ENCODE results near the gene REX1BD.
"Not testable (repeated sequence)": the region's sequence is repeated elsewhere in the genome, so short reads cannot be mapped to it uniquely, and the experiment has no call there.

The REX1BD gene

DNA sequence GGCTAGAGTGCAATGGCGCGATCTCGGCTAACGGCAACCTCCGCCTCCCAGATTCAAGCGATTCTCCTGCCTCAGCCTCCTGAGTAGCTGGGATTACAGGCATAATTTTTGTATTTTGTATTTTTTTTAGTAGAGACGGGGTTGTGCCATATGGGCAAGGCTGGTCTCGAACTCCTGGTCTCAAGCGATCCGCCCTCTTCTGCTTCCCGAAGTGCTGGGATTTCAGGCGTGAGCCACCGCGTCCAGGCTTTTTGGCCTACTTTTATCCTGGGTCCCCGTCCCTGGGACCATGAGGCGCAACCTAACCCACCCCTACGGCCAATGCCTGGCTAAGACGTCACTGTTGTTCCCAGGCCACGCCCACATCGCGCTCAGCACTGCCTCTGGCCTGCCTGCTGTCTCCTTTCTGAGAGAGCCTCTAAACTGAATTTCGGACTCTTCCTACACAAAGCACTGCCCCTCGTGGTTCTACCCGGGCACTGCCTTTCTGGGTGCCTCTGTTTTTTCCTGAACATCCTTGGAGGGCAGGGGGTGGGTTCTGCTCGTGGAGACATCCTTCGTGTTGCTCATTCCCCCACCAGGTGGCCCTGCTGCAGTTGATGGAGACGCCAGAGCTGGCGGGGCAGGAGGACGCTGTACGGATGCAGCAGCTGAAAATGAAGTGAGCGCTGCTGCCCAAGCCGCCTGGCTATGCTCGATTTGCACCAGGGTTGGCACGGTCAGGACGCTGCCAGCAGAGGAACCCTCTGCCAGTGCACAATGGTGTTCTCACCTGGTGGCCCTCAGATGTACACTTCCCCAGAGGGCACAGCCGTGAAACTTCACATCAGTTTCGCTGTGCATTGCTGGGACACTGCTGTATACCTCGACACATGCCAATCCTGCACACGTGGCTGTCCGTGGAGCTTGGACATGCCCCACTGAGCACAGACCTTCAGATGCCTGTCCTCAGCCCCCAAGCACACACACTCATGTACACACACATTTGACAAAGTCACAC lies 2.0 kb downstream of the REX1BD start:
- H3K27ac Mint-ChIP-seq = peak overlapping the region; percentile 84
- no peaks in the 10 kb centered on the region for H3K9me3 Mint-ChIP-seq
- peak overlapping the region; percentile 91 for H3K4me3 Mint-ChIP-seq
- H3K27me3 Mint-ChIP-seq (ENCODE audit: low read depth) = peaks cover 6% of the 10 kb centered on the region
- H3K36me3 Mint-ChIP-seq (ENCODE audit: low read depth) = peaks cover 14% of the 10 kb centered on the region
- no peak for DNase-seq (ENCODE audit: low spot score)
- peaks cover 22% of the 10 kb centered on the region for H3K4me1 Mint-ChIP-seq (ENCODE audit: low read depth)

DNA sequence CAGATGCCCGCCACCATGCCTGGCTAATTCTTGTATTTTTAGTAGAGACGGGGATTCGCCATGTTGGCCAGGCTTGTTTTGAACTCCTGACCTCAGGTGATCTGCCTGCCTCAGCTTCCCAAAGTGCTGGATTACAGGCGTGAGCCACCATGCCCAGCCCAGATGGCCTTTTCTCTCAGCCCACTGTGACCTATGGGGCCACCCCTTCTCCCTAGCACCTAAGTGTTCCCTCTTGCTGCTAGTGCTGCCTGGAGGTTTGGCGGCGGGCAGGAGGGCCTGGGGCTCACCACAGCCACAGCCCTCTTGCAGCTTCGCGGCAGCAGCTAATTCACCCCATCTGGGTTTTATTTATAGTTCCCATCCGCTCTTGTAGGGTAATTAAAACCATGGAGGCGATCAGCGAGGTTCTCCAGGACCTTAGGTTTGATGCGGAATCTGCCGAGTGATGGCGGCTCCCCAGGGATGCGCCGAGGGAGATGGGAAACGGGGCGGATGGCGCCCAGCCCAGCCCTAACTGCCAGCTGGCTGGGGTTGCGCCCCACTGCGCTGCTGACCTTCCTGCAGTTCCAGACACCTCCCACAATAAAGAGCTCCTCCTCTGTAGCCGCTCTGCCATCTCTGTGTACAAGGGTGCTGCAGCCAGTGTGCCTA lies 3.3 kb downstream of the REX1BD start:
- Mint-ChIP-seq H3K27ac (no peak overlapping the region), H3K36me3 (ENCODE audit: low read depth) (peaks cover 14% of the 10 kb centered on the region), H3K27me3 (ENCODE audit: low read depth) (peaks cover 15% of the 10 kb centered on the region), H3K4me3 (peak overlapping the region; percentile 43), H3K4me1 (ENCODE audit: low read depth) (peaks cover 22% of the 10 kb centered on the region), H3K9me3 (no peaks in the 10 kb centered on the region)
- no peak for DNase-seq (ENCODE audit: low spot score)

DNA sequence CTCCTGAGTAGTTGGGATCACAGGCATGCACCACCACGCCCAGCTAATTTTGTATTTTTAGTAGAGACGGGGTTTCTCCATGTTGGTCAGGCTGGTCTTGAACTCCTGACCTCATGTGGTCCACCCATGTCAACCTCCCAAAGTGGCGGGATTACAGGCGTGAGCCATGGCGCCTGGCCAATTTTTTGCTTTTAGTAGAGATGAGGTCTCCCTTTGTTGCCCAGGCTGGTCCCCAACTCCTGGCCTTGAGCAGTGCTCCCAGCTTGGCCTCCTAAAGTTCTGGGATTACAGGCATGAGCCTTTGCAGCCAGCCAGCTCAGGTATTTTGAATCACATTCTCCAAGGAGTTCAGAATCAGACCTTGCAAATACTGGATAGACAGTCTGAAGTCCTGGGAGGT lies 4.1 kb downstream of the REX1BD start:
- peaks cover 20% of the 10 kb centered on the region for H3K4me1 Mint-ChIP-seq (ENCODE audit: low read depth)
- H3K27me3 Mint-ChIP-seq (ENCODE audit: low read depth) = peaks cover 17% of the 10 kb centered on the region
- not testable (repeated sequence) for DNase-seq (ENCODE audit: low spot score); H3K27ac Mint-ChIP-seq; H3K4me3 Mint-ChIP-seq; H3K9me3 Mint-ChIP-seq
- peaks cover 14% of the 10 kb centered on the region for H3K36me3 Mint-ChIP-seq (ENCODE audit: low read depth)

DNA sequence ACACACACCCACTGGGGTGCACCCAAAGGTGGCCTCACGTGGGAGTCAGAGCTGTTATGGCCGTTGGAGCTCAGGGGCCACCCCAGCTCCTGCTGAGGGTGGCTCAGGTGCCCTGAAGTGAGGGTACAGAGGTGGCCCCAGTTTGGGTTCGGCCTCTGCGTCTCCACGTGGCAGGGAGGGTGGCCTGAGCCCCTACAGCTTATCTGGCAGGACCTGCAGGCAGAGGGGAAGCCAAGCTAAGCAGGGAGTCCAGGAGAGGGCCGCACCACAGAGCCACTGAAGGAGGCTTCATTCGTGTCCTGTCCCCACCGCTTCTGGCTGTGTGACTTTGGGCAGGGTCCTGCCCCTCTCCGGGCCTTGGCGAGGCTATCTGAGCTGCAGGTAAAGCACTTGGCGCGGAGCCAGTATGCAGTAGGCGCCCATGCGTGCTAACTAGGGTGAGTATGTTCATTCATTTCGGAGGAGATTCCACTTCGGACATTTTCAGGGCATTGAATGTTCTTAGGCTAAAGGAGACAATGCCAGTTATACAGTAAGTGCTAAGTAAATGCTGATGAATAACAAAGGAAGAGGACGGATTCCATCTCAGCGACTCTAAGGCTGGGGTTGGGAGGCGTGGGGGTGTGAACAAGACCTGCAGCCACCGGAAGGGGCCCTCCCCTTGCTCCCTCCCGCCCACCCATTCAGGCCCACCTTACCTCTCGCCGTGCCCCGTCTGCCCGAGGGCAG lies 4.9 kb downstream of the REX1BD start:
- no peak for DNase-seq (ENCODE audit: low spot score)
- Mint-ChIP-seq H3K27me3 (ENCODE audit: low read depth) (peaks cover 17% of the 10 kb centered on the region), H3K27ac (no peak overlapping the region), H3K4me3 (peak overlapping the region; percentile 10), H3K9me3 (no peaks in the 10 kb centered on the region), H3K36me3 (ENCODE audit: low read depth) (peaks cover 14% of the 10 kb centered on the region), H3K4me1 (ENCODE audit: low read depth) (peaks cover 13% of the 10 kb centered on the region)

DNA sequence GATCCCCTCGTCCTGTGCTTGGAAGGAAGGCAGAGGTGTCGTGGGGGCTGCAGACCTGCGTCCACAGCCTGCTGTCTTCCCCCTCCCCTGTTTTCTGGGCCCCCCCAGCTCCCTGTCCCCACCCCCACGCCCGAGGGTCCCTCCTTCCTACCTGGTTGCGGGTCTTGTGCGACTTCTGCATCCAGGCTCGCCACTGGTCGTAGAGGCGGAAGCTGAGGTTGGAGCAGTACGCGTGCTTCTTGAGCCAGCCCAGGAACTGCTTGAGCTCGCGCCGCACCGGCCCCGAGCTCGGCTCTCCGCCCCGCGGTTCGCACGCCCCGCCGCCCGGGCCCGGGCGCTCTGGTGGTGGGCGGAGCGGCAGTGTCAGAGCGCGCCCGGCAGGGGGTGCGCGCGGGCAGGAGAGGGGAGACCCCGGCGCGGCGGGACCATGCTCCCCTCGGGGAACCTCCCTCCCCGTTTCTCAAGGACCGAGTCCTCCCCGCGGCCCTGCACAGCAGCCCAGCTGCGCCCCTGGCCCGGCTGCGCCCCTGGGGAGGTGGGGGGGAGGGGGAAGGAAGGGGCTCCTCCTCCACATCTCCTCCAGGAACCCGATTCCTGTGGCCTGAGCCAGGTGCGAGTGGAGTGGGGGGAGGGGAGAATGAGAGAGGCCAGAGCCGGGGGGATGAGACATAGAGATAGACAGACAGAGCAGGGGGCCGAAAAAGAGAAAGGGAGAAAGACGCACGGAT lies 5.7 kb downstream of the REX1BD start:
- no peaks in the 10 kb centered on the region for H3K9me3 Mint-ChIP-seq
- DNase-seq (ENCODE audit: low spot score) = peak; percentile 70
- peaks cover 13% of the 10 kb centered on the region for H3K4me1 Mint-ChIP-seq (ENCODE audit: low read depth)
- H3K4me3 Mint-ChIP-seq = peak overlapping the region; percentile 55
- H3K27ac Mint-ChIP-seq = peak overlapping the region; percentile 34
- peaks cover 17% of the 10 kb centered on the region for H3K27me3 Mint-ChIP-seq (ENCODE audit: low read depth)
- H3K36me3 Mint-ChIP-seq (ENCODE audit: low read depth) = peaks cover 14% of the 10 kb centered on the region

DNA sequence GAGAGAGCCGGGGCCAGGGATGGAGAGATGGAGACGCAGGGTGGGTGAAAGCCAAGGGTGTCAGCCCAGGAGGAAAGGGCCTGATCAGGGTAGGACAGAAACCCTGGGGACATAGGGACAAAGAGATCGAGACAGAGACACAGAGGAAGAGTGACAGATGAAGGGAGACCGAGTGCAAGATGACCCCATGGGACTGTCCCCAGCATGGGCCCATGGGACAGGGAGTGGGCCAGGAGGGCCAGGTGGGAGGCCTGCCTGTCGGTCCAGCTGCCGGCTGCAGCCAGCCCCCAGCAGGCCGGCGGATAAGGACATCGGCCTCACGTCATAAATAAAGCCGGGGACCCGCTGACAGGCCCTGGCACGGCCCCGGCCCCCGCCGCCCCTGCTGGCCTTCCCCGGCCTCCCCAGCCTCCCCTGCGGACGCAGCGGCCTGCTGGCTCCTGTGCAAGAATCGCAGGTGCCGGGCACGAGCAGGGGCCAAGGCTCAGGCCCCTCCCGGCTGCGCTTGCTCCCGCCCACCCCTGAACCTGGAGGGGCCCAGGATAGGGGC lies 6.3 kb downstream of the REX1BD start:
- Mint-ChIP-seq H3K27ac (peak overlapping the region; percentile 34), H3K9me3 (no peaks in the 10 kb centered on the region), H3K4me1 (ENCODE audit: low read depth) (peaks cover 9% of the 10 kb centered on the region), H3K36me3 (ENCODE audit: low read depth) (peaks cover 11% of the 10 kb centered on the region), H3K4me3 (peak overlapping the region; percentile 55), H3K27me3 (ENCODE audit: low read depth) (peaks cover 17% of the 10 kb centered on the region)
- no peak for DNase-seq (ENCODE audit: low spot score)

DNA sequence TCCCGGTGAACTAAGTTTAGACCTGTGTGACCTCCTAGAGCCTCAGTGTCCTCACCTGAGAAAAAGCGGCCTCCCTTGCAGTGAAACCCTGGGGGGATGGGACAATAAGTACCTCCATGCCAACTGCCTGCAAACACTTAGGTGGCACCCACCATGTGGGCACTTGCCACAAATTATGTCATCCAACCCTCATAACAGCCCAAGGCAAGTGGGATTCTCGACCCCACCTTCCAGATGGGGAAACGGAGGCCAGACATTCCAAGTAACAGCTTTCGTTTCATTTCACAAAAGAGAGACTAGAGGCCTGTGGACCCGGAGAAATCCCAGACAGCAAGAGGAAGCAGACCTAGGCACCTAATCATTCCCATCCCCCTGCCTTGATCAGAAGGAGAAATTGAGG lies 6.9 kb downstream of the REX1BD start:
- peaks cover 17% of the 10 kb centered on the region for H3K27me3 Mint-ChIP-seq (ENCODE audit: low read depth)
- peaks cover 6% of the 10 kb centered on the region for H3K36me3 Mint-ChIP-seq (ENCODE audit: low read depth)
- H3K27ac Mint-ChIP-seq = no peak overlapping the region
- peaks cover 7% of the 10 kb centered on the region for H3K4me1 Mint-ChIP-seq (ENCODE audit: low read depth)
- H3K9me3 Mint-ChIP-seq = no peaks in the 10 kb centered on the region
- H3K4me3 Mint-ChIP-seq = peak overlapping the region; percentile 36
- DNase-seq (ENCODE audit: low spot score) = no peak

DNA sequence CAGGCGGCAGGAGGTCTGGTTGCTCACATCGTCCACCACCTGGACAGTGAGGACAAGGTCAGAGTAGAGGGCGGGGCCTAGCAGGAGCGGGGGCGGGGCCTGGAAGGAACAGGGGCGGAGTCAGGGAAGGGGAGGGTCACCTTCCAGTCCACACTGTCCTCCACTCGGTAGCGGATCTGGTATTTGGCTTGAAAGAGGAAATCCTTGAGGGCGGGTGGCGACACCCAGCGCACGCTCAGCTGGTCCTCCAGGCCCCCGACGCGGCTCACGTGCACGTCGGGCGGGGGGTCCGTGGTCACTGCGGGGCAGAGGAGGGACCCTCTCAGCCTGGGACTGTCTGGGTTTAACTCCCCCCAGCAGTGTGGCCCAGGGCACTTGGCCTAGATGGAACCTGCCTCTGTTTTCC lies 8.2 kb downstream of the REX1BD start:
- no peak overlapping the region for H3K4me3 Mint-ChIP-seq
- DNase-seq (ENCODE audit: low spot score) = no peak
- H3K36me3 Mint-ChIP-seq (ENCODE audit: low read depth) = no peaks in the 10 kb centered on the region
- H3K27ac Mint-ChIP-seq = no peak overlapping the region
- peaks cover 17% of the 10 kb centered on the region for H3K27me3 Mint-ChIP-seq (ENCODE audit: low read depth)
- no peaks in the 10 kb centered on the region for H3K9me3 Mint-ChIP-seq
- peaks cover 7% of the 10 kb centered on the region for H3K4me1 Mint-ChIP-seq (ENCODE audit: low read depth)

DNA sequence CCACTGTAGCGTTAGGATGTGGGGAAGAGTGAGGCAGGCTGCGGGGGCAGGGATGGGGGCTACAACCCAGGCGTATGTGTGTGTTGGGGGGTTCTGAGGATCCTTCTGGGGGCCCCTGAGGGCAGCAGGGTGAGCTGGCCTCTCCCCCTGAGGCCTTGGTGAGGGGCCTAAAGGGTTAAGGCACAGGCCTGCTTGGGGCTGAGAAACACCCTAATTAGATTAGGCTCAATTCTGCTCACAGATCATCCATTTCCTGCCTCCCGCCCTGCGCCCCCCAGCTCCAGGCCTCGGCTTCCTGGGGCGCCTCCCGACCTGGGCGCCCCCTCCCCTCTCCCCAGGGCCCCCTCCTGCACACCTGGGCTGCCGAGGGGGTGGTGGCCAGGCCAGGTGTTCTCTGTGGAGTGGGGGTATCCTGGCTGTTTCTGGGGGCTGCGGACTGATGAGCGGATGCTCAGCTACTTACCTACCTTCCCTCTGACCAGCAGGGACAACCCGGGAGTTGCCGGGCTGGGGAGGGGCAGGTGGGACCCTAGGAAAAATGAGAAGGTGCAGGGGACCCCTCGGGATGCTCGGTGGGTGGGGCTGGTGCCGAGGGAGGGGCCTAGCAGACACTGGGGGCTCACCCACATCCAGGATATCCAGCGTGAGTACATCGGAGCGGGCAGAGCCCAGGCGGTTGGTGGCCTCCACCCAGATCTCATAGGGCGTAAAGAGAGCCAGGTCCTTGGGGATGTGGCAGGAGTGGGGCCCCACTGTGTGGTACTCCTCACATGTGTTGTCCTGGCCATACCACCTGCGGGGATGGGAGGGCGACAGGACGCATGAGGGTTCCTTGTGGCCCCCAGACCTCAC lies 9.4 kb downstream of the REX1BD start:
- Mint-ChIP-seq H3K4me3 (no peak overlapping the region), H3K9me3 (no peaks in the 10 kb centered on the region), H3K27me3 (ENCODE audit: low read depth) (peaks cover 26% of the 10 kb centered on the region), H3K36me3 (ENCODE audit: low read depth) (no peaks in the 10 kb centered on the region), H3K27ac (no peak overlapping the region), H3K4me1 (ENCODE audit: low read depth) (peaks cover 7% of the 10 kb centered on the region)
- no peak for DNase-seq (ENCODE audit: low spot score)

DNA sequence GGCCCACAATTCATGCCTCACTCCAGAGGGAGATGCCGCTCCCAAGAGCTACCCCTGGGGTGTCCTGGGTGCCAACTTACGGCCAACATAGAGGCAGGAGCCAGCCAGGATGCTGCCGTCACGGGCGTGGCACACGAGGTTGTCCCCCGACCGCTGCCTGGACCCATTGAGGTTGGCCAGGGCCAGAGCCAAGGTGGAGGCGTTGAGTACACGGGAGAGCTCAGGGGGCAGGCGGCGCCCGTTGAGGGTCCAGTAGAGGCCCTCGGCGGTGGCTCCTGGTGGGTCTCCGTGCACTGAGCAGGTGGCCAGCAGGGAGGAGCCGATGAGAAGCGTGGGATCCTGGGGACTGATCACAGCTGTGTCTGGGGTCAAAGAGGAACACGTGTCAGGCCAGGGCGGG lies 10.9 kb downstream of the REX1BD start:
- Mint-ChIP-seq H3K27ac (no peak overlapping the region), H3K4me1 (ENCODE audit: low read depth) (peaks cover 5% of the 10 kb centered on the region), H3K4me3 (no peak overlapping the region), H3K36me3 (ENCODE audit: low read depth) (no peaks in the 10 kb centered on the region), H3K27me3 (ENCODE audit: low read depth) (peaks cover 35% of the 10 kb centered on the region), H3K9me3 (no peaks in the 10 kb centered on the region)
- no peak for DNase-seq (ENCODE audit: low spot score)

DNA sequence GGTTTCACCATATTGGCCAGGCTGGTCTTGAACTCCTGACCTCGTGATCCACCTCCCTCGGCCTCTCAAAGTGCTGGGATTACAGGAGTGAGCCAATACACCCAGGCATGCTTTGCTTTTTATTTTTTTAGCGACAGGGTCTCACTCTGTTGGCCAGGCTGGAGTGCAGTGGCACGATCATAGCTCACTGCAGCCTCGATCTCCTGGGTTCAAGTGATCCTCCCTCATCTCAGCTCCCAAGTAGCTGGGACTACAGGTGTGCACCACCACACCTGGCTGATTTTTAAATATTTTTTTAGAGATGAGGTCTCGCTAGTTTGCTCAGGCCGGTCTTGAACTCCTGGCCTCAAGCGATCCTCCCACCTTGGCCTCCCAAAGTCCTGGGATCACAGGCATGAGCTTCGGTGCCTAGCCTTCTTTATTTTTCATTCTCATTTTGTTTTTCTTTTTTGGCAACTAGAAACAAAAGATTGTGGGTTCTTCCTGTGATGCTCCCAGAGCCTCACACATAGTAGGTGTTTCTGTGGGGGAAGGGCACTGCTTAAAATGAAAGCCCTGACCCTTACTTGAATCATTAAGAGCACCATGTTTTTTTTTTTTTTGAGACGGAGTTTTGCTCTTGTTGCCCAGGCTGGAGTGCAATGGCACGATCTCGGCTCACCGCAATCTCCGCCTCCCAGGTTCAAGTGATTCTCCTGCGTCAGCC lies 12.2 kb downstream of the REX1BD start:
- not testable (repeated sequence) for H3K27ac Mint-ChIP-seq; H3K9me3 Mint-ChIP-seq; H3K4me3 Mint-ChIP-seq; H3K36me3 Mint-ChIP-seq (ENCODE audit: low read depth); DNase-seq (ENCODE audit: low spot score); H3K4me1 Mint-ChIP-seq (ENCODE audit: low read depth)
- H3K27me3 Mint-ChIP-seq (ENCODE audit: low read depth) = peaks cover 39% of the 10 kb centered on the region

DNA sequence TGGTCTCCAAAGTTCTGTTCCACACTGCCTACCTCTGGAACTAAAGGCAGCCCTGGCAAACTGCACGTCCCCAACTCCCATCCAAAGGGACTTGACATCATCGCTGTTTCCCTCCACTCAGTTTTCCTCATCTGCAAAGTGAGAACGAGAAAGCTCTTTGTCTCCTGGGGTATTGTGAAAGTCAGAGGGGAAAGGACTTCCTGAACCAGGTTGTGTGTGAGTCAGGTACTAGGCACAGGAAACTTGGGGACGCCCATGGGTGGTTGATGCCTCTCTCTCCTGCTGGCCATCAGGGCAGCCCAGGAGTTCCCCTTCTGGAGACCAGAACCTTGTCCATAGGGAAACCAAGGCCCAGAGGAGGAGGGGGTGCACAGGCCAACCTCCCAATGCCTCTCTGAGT lies 13.3 kb downstream of the REX1BD start:
- Mint-ChIP-seq H3K4me3 (no peak overlapping the region), H3K27ac (no peak overlapping the region), H3K4me1 (ENCODE audit: low read depth) (no peaks in the 10 kb centered on the region), H3K36me3 (ENCODE audit: low read depth) (no peaks in the 10 kb centered on the region), H3K9me3 (no peaks in the 10 kb centered on the region), H3K27me3 (ENCODE audit: low read depth) (peaks cover 33% of the 10 kb centered on the region)
- DNase-seq (ENCODE audit: low spot score) = no peak

Data from T-helper 2 cell treated with Interferon-gamma antibody and Interleukin-4, amounts not matched to agents 5 μg/mL and 100 μg/mL, for 36 hours (primary cell).